B cell (primary cell): Measurements from ENCODE around the gene MBP. TPM values are rescaled to one million over a fixed set of nuclear protein-coding genes. Genes with fewer than 3 reads are reported as not detected.

ENCODE experiments used
- ATAC-seq: fragments of 200-7000 bp; cut with Tn5 transposase; one replicate; pipeline ENCODE4 v1.10.0; 2021; ENCODE audit warnings: low read depth, mild to moderate bottlenecking, moderate number of reproducible peaks, moderate library complexity
- CTCF ChIA-PET: fragments of 350-600 bp; sonication (Branson Sonifier 250); formaldehyde crosslinking; loops from one replicate; lab custom pipeline; 2021; ENCODE audit warnings: antibody characterized with exemption, inconsistent platforms; lab: Charles Lee
- POLR2A ChIA-PET: fragments of 350-600 bp; sonication (Branson Sonifier 250); formaldehyde crosslinking; loops from one replicate; lab custom pipeline; 2021; ENCODE audit warnings: antibody characterized with exemption; lab: Charles Lee
- DNase-seq: peaks from one replicate; pipeline ENCODE4 v3.0.0; 2013
- H2AFZ ChIP-seq: 2 replicates; pipeline ENCODE4 v1.6.1; 2012; ENCODE audit warnings: mild to moderate bottlenecking, low read depth, low read length; ENCODE audit not compliant: insufficient read depth, poor library complexity, severe bottlenecking
- H3K27ac ChIP-seq, 2 donors: 1 replicate in 1 of 2; 2 replicates in 1 of 2; pipeline ENCODE4 v1.5.1; 2012 to 2013; ENCODE audit warnings: low read length in 2 of 2, mild to moderate bottlenecking in 2 of 2, moderate library complexity in 1 of 2
- H3K27me3 ChIP-seq, 4 experiments: fragments of 200-600 bp in 1 of 4; sonication (generic) in 1 of 4; replicated peaks in 1 of 4; 1 replicate in 2 of 4; 2 replicates in 2 of 4; pipeline versions ENCODE4 v1.6.1 to v1.7.0; 2013 to 2016; ENCODE audit warnings: low read length in 3 of 4, mild to moderate bottlenecking in 2 of 4, mixed read lengths in 1 of 4, moderate library complexity in 1 of 4; ENCODE audit not compliant: insufficient read depth in 4 of 4, control insufficient read depth in 3 of 4; ENCODE audit errors: control extremely low read depth in 1 of 4
- H3K36me3 ChIP-seq, 2 experiments: replicated peaks in 1 of 2; 1 replicate in 1 of 2; 2 replicates in 1 of 2; pipeline versions ENCODE4 v1.6.1 to v1.7.1; 2013; ENCODE audit warnings: low read length in 1 of 2; ENCODE audit not compliant: insufficient read depth in 2 of 2, control insufficient read depth in 1 of 2; ENCODE audit errors: control extremely low read depth in 1 of 2, extremely low read depth in 1 of 2
- H3K4me1 ChIP-seq, 2 donors: fragments of 200-600 bp in 1 of 2; sonication (generic) in 1 of 2; 1 replicate in 1 of 2; 2 replicates in 1 of 2; pipeline versions ENCODE4 v1.5.1 to v1.6.1; 2013 to 2017; ENCODE audit warnings: low read length in 2 of 2; ENCODE audit not compliant: control insufficient read depth in 2 of 2, insufficient read depth in 2 of 2
- H3K4me2 ChIP-seq: replicated peaks from 2 replicates; pipeline ENCODE3; 2012; ENCODE audit warnings: mild to moderate bottlenecking, low read depth, low read length; ENCODE audit not compliant: poor library complexity, severe bottlenecking
- H3K4me3 ChIP-seq, 5 experiments: fragments of 200-600 bp in 1 of 5; sonication (generic) in 1 of 5; 1 replicate in 3 of 5; 2 replicates in 2 of 5; pipeline versions ENCODE4 v1.5.1 to v1.7.0; 2011 to 2016; ENCODE audit warnings: low read length in 4 of 5, mild to moderate bottlenecking in 4 of 5, low read depth in 2 of 5, control low read depth in 1 of 5, moderate library complexity in 1 of 5; ENCODE audit not compliant: insufficient read depth in 1 of 5; ENCODE audit errors: control extremely low read depth in 1 of 5, extremely low read depth in 1 of 5
- H3K79me2 ChIP-seq: fragments of 200-600 bp; sonication (generic); one replicate; pipeline ENCODE4 v1.6.0; 2016; ENCODE audit warnings: low read length; ENCODE audit not compliant: control insufficient read depth, insufficient read depth
- H3K9ac ChIP-seq: fragments of 200-600 bp; sonication (generic); 2 replicates; pipeline ENCODE4 v1.6.1; 2017; ENCODE audit warnings: mild to moderate bottlenecking, low read length, moderate library complexity
- H3K9me3 ChIP-seq, 3 donors: one replicate each; pipeline versions ENCODE4 v1.6.1 to v1.7.1; 2013; ENCODE audit warnings: low read length in 2 of 3; ENCODE audit not compliant: control insufficient read depth in 2 of 3, insufficient read depth in 1 of 3; ENCODE audit errors: control extremely low read depth in 1 of 3
- H4K20me1 ChIP-seq: 2 replicates; pipeline ENCODE4 v1.6.0; 2012; ENCODE audit warnings: mild to moderate bottlenecking, low read length; ENCODE audit not compliant: insufficient read depth, control insufficient read depth, poor library complexity, severe bottlenecking
- H3K27ac Mint-ChIP-seq: one replicate; pipeline ENCODE4 v1.8.0; 2021; ENCODE audit warnings: mixed read lengths
- H3K27me3 Mint-ChIP-seq: one replicate; pipeline ENCODE4 v1.8.0; 2021; ENCODE audit warnings: mixed read lengths
- H3K4me1 Mint-ChIP-seq: one replicate; pipeline ENCODE4 v1.8.0; 2021; ENCODE audit warnings: mixed read lengths
- H3K4me3 Mint-ChIP-seq: one replicate; pipeline ENCODE4 v1.8.0; 2021; ENCODE audit warnings: mixed read lengths
- H3K9me3 Mint-ChIP-seq: one replicate; pipeline ENCODE4 v1.8.0; 2022; ENCODE audit warnings: mixed read lengths; ENCODE audit not compliant: insufficient read depth
- CTCF ChIP-seq: fragments of 200-600 bp; IDR thresholded peaks from one replicate; pipeline ENCODE4 v1.8.0; 2022; ENCODE audit warnings: antibody characterized with exemption, mild to moderate bottlenecking
- EZH2 ChIP-seq: IDR thresholded peaks from 2 replicates; pipeline ENCODE4 v1.6.1; 2012; ENCODE audit warnings: borderline replicate concordance, low read depth, mild to moderate bottlenecking, moderate library complexity, low read length; ENCODE audit not compliant: insufficient read depth, poor library complexity, severe bottlenecking
- WGBS: methylation state at CpG from one replicate; pipeline ENCODE4 v1.1.5; 2013; ENCODE audit warnings: missing lambda C conversion rate; ENCODE audit not compliant: insufficient coverage; 5-methylcytosine and 5-hydroxymethylcytosine counted together
- intact Hi-C: fragments of 100-400 bp; cut with micrococcal nuclease; formaldehyde crosslinking; loops from one replicate; pipeline ENCODE4 v1.10.0; 2022
- polyA plus RNA-seq: library from polyadenylated mRNA; depleted of rRNA; stranded (reverse); fragments of >200 nt; gene quantifications from 2 replicates; pipeline ENCODE4 v1.2.3, GENCODE V29; 2012
- total RNA-seq, 2 donors: library from RNA; stranded (reverse); fragments of 120-200 nt in 1 of 2; gene quantifications; 1 replicate in 1 of 2; 2 replicates in 1 of 2; pipeline versions ENCODE4 v1.2.3 to v1.2.4, GENCODE V29; 2013 to 2022

Gene MBP
- total and polyA plus RNA-seq, 2 donors (not counting 1 experiment from before 2014, with no cell fraction given): 30.1 to 192 TPM

- H3K9ac ChIP-seq: no peak overlapping the region
- H3K4me3 Mint-ChIP-seq: no peak overlapping the region
- no peak overlapping the region for H3K4me2 ChIP-seq
- peaks cover 0 to 10% of the 10 kb centered on the region in 2 donors for H3K4me1 ChIP-seq
- no peaks in the 10 kb centered on the region for H3K9me3 ChIP-seq
- 98% methylated on average over 28 of the region's 28 CpGs for WGBS
- no peak overlapping the region for H3K27ac ChIP-seq
- H2AFZ ChIP-seq: no peak overlapping the region
- H3K79me2 ChIP-seq: peaks cover 43% of the 10 kb centered on the region
- H3K27ac Mint-ChIP-seq: no peak overlapping the region
- intact Hi-C loops: no loop called here
- CTCF ChIA-PET: interaction anchor here (1.0 kb wide), 1 partner anchor 26 kb away, joined by 4 read pairs; no protein-coding TSS in a partner anchor
- POLR2A ChIA-PET: no interaction called here
- DNase-seq: no peak
- H3K27me3 ChIP-seq: no peaks in the 10 kb centered on the region
- H4K20me1 ChIP-seq: peaks cover 56% of the 10 kb centered on the region
- peaks cover 3% of the 10 kb centered on the region for H3K4me1 Mint-ChIP-seq
- H3K27me3 Mint-ChIP-seq: no peaks in the 10 kb centered on the region
- peaks cover 4 to 23% of the 10 kb centered on the region in 2 experiments for H3K36me3 ChIP-seq
- ATAC-seq: no peak
- H3K4me3 ChIP-seq: no peak overlapping the region
- H3K9me3 Mint-ChIP-seq: no peaks in the 10 kb centered on the region
- TF ChIP-seq CTCF (no peak), EZH2 (no peak)
These were observed 106.7 kb downstream of the MBP start for GRCh38 chr18:77025831-77026363.

GRCh38 chr18:77025123-77025522 is 107.5 kb downstream of the MBP start:
- H2AFZ ChIP-seq: no peak overlapping the region
- ChIA-PET POLR2A (no interaction called here), CTCF (interaction anchor here (1.0 kb wide), 1 partner anchor 25 kb away, joined by 4 read pairs; no protein-coding TSS in a partner anchor)
- Mint-ChIP-seq H3K9me3 (no peaks in the 10 kb centered on the region), H3K4me1 (peaks cover under 1% of the 10 kb centered on the region), H3K4me3 (no peak overlapping the region), H3K27me3 (no peaks in the 10 kb centered on the region), H3K27ac (no peak overlapping the region)
- no peaks in the 10 kb centered on the region for H3K9me3 ChIP-seq
- ATAC-seq: no peak
- no peak overlapping the region for H3K27ac ChIP-seq
- DNase-seq: no peak
- intact Hi-C loops: no loop called here
- no peak overlapping the region for H3K4me2 ChIP-seq
- no peak for TF ChIP-seq CTCF
- TF ChIP-seq EZH2: no peak
- no peak overlapping the region for H3K4me3 ChIP-seq
- H3K79me2 ChIP-seq: peaks cover 42% of the 10 kb centered on the region
- H3K4me1 ChIP-seq: peaks cover 0 to 10% of the 10 kb centered on the region in 2 donors
- peaks cover 4 to 30% of the 10 kb centered on the region in 2 experiments for H3K36me3 ChIP-seq
- no peak overlapping the region for H3K9ac ChIP-seq
- H4K20me1 ChIP-seq: peaks cover 55% of the 10 kb centered on the region
- H3K27me3 ChIP-seq: no peaks in the 10 kb centered on the region
- whole genome bisulfite sequencing: 90% methylated on average over 14 of the region's 15 CpGs
